Loucy (cell line): ENCODE results near the gene PLXNB2.

Source experiments
- H2AFZ ChIP-seq: fragments of 200-600 bp; sonication (generic); 2 replicates; pipeline ENCODE4 v1.6.0; 2016; ENCODE audit warnings: antibody characterized with exemption, mild to moderate bottlenecking, low read length, moderate library complexity
- H3F3A ChIP-seq: fragments of 200-600 bp; 2 replicates; pipeline ENCODE4 v1.6.0; 2016; ENCODE audit warnings: antibody characterized with exemption, low read depth, mild to moderate bottlenecking
- H3K27me3 ChIP-seq: fragments of 200-600 bp; sonication (generic); 2 replicates; pipeline ENCODE4 v1.6.1; 2014; ENCODE audit warnings: low read length, mild to moderate bottlenecking; ENCODE audit not compliant: insufficient read depth, poor library complexity, severe bottlenecking
- H3K36me3 ChIP-seq: fragments of 200-600 bp; sonication (generic); 2 replicates; pipeline ENCODE4 v1.6.1; 2016; ENCODE audit warnings: low read length; ENCODE audit not compliant: insufficient read depth
- H3K4me1 ChIP-seq: fragments of 200-600 bp; sonication (generic); 2 replicates; pipeline ENCODE4 v1.5.1; 2014; ENCODE audit warnings: low read length, mild to moderate bottlenecking; ENCODE audit not compliant: insufficient read depth, poor library complexity, severe bottlenecking
- H3K4me2 ChIP-seq: fragments of 200-600 bp; sonication (generic); 2 replicates; pipeline ENCODE4 v1.6.0; 2014; ENCODE audit warnings: antibody characterized with exemption, low read length, low read depth, mild to moderate bottlenecking; ENCODE audit not compliant: poor library complexity, severe bottlenecking
- H3K4me3 ChIP-seq: fragments of 200-600 bp; sonication (generic); 2 replicates; pipeline ENCODE4 v1.5.1; 2014; ENCODE audit warnings: low read length, mild to moderate bottlenecking, mixed read lengths; ENCODE audit not compliant: poor library complexity, severe bottlenecking
- H3K79me2 ChIP-seq: fragments of 200-600 bp; sonication (generic); 2 replicates; pipeline ENCODE4 v1.6.1; 2014; ENCODE audit warnings: low read length; ENCODE audit not compliant: insufficient read depth
- H3K9ac ChIP-seq: fragments of 200-600 bp; sonication (generic); 2 replicates; pipeline ENCODE4 v1.6.0; 2014; ENCODE audit warnings: mild to moderate bottlenecking, low read depth, low read length, moderate library complexity; ENCODE audit not compliant: poor library complexity, severe bottlenecking
- H3K9me2 ChIP-seq: fragments of 200-600 bp; sonication (generic); replicated peaks from 2 replicates; pipeline ENCODE4 v1.6.1; 2016; ENCODE audit warnings: low read depth, low read length, mixed read lengths
- H3K9me3 ChIP-seq: fragments of 200-600 bp; sonication (generic); 2 replicates; pipeline ENCODE4 v1.6.1; 2014; ENCODE audit warnings: mild to moderate bottlenecking, antibody characterized with exemption, low read length, low read depth; ENCODE audit not compliant: insufficient read depth
- H4K20me1 ChIP-seq: fragments of 200-600 bp; sonication (generic); 2 replicates; pipeline ENCODE4 v1.6.0; 2014; ENCODE audit warnings: antibody characterized with exemption, low read length, mild to moderate bottlenecking; ENCODE audit not compliant: insufficient read depth, poor library complexity, severe bottlenecking
- EZH2phosphoT487 ChIP-seq: fragments of 200-600 bp; IDR thresholded peaks from 2 replicates; pipeline ENCODE4 v1.6.1; 2018; ENCODE audit warnings: antibody characterized with exemption, mild to moderate bottlenecking, moderate library complexity, borderline replicate concordance
- TF ChIP-seq, protein P1 (sequence below): fragments of 200-600 bp; sonication (generic); conservative IDR thresholded peaks from 2 replicates; pipeline ENCODE4 v1.5.1; 2014; ENCODE audit warnings: mild to moderate bottlenecking, antibody characterized with exemption, low read length

Gene PLXNB2

DNA sequence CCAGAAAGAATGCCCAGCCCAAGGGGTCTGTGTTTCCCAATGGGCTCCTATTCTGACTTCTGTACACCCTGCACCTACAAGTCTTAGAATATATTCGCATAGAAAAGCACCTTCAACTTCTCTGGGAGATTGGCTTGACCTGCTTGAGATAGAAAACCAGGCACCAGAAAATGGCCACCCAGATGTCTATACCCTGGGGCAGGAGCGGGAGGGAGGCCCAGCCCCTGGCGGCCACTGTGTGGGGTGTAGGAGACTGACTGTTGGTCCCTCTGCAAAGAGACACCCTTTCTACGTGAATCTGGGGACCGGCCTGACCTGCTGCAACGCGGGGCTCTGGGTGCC is 10.9 kb upstream of the PLXNB2 start:
- no peak overlapping the region for H3K4me3 ChIP-seq
- no peak overlapping the region for H3K9ac ChIP-seq
- H4K20me1 ChIP-seq = no peaks in the 10 kb centered on the region
- TF ChIP-seq, protein P1, sequence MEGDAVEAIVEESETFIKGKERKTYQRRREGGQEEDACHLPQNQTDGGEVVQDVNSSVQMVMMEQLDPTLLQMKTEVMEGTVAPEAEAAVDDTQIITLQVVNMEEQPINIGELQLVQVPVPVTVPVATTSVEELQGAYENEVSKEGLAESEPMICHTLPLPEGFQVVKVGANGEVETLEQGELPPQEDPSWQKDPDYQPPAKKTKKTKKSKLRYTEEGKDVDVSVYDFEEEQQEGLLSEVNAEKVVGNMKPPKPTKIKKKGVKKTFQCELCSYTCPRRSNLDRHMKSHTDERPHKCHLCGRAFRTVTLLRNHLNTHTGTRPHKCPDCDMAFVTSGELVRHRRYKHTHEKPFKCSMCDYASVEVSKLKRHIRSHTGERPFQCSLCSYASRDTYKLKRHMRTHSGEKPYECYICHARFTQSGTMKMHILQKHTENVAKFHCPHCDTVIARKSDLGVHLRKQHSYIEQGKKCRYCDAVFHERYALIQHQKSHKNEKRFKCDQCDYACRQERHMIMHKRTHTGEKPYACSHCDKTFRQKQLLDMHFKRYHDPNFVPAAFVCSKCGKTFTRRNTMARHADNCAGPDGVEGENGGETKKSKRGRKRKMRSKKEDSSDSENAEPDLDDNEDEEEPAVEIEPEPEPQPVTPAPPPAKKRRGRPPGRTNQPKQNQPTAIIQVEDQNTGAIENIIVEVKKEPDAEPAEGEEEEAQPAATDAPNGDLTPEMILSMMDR = no peak
- no peak for TF ChIP-seq EZH2phosphoT487
- H3K4me2 ChIP-seq = no peak overlapping the region
- H3K9me2 ChIP-seq = no peaks in the 10 kb centered on the region
- no peaks in the 10 kb centered on the region for H3F3A ChIP-seq
- no peaks in the 10 kb centered on the region; the same call in 1 of the 2 replicates for H3K79me2 ChIP-seq
- H3K9me3 ChIP-seq = no peaks in the 10 kb centered on the region
- no peaks in the 10 kb centered on the region for H3K36me3 ChIP-seq
- H3K27me3 ChIP-seq = no peaks in the 10 kb centered on the region
- peaks cover 21% of the 10 kb centered on the region for H3K4me1 ChIP-seq
- H2AFZ ChIP-seq = no peak overlapping the region

DNA sequence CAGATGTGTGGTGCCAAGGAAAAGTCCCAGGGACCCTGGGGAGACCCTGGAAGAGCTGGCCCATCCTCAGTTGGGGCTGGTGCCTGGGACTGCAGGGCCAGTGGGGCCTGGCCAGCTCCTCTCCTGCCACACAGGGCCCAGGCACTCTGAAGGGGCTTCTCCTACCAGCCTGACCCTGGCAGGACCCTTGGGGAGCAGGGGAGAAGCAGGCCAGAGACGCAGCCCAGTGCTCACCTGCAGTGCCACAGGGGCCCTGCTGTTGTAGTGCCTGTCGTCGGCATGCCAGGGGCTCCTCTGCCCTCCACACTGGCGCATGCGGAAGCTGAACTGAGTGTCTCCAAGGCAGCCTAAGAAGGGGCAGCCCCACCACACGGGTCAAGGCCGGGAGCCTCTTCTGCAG is 10.2 kb upstream of the PLXNB2 start:
- Histone ChIP-seq H3K9me2 (no peaks in the 10 kb centered on the region), H3K9me3 (no peaks in the 10 kb centered on the region), H3K36me3 (no peaks in the 10 kb centered on the region), H3F3A (no peaks in the 10 kb centered on the region), H2AFZ (no peak overlapping the region), H3K27me3 (no peaks in the 10 kb centered on the region), H3K9ac (no peak overlapping the region), H3K4me1 (peaks cover 27% of the 10 kb centered on the region), H3K4me2 (no peak overlapping the region), H3K4me3 (no peak overlapping the region), H3K79me2 (peaks cover 5% of the 10 kb centered on the region; the same call in 1 of the 2 replicates), H4K20me1 (no peaks in the 10 kb centered on the region)
- TF ChIP-seq, protein P1 = no peak
- no peak for TF ChIP-seq EZH2phosphoT487

DNA sequence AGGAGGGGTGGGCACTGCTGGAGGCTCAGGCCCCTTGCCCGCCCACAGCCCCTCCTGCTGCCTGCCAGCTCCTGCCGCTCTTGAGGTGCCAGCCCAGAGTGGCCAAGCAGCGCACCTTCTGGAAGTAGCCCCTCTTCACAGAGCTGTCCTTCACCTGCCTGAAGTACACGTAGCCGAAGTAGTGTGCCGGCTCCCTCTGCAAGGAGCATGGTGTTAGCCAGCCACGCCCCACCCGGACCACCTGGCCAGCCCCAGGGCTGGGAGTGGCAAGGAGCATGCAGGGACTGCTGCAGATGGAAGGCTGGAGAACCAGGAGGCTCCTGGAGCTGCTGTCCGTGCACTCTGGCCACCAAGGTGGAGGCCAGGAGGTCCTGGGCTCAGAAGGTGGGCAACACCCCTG is 9.7 kb upstream of the PLXNB2 start:
- Histone ChIP-seq H3K9ac (no peak overlapping the region), H3F3A (no peaks in the 10 kb centered on the region), H3K79me2 (peaks cover 5% of the 10 kb centered on the region; the same call in 1 of the 2 replicates), H3K9me2 (no peaks in the 10 kb centered on the region), H3K27me3 (no peaks in the 10 kb centered on the region), H3K4me3 (no peak overlapping the region), H3K36me3 (no peaks in the 10 kb centered on the region), H2AFZ (no peak overlapping the region), H3K4me2 (no peak overlapping the region), H4K20me1 (no peaks in the 10 kb centered on the region), H3K9me3 (no peaks in the 10 kb centered on the region), H3K4me1 (peaks cover 27% of the 10 kb centered on the region)
- TF ChIP-seq, protein P1 = no peak
